Spleen (tissue), 11 donors: ENCODE measurements around the gene MRPS25. TPM values are rescaled to one million over a fixed set of nuclear protein-coding genes. Genes with fewer than 3 reads are reported as not detected.
A peak's percentile ranks its signal among the peaks of the same experiment; 100 is the strongest.

Experiments used
- DNase-seq: peaks from one replicate; pipeline ENCODE4 v3.0.0-alpha.2; 2020
- H3K27ac ChIP-seq, 8 donors: fragments of 200-600 bp; sonication (generic) in 7 of 8; 1 replicate in 4 of 8; 2 replicates in 4 of 8; pipeline versions ENCODE4 v1.5.0 to v1.8.0; 2016 to 2021; ENCODE audit warnings: inconsistent platforms in 4 of 8, mild to moderate bottlenecking in 4 of 8, moderate library complexity in 1 of 8
- H3K27me3 ChIP-seq, 7 donors: fragments of 200-600 bp; sonication (generic) in 6 of 7; replicated peaks in 1 of 7; 1 replicate in 4 of 7; 2 replicates in 3 of 7; pipeline versions ENCODE4 v1.5.0 to v1.8.0; 2016 to 2021; ENCODE audit warnings: inconsistent platforms in 3 of 7, mild to moderate bottlenecking in 1 of 7
- H3K36me3 ChIP-seq, 6 donors: fragments of 200-600 bp; sonication (generic) in 5 of 6; 1 replicate in 4 of 6; 2 replicates in 2 of 6; pipeline versions ENCODE4 v1.5.0 to v1.8.0; 2016 to 2021; ENCODE audit warnings: inconsistent platforms in 2 of 6
- H3K4me1 ChIP-seq, 6 donors: fragments of 200-600 bp; sonication (generic) in 5 of 6; 1 replicate in 3 of 6; 2 replicates in 3 of 6; pipeline versions ENCODE4 v1.5.0 to v1.8.0; 2016 to 2021; ENCODE audit warnings: inconsistent platforms in 3 of 6
- H3K4me3 ChIP-seq, 8 donors: fragments of 200-600 bp; sonication (generic) in 7 of 8; 1 replicate in 4 of 8; 2 replicates in 4 of 8; pipeline versions ENCODE4 v1.5.0 to v1.8.0; 2016 to 2021; ENCODE audit warnings: inconsistent platforms in 4 of 8, mild to moderate bottlenecking in 4 of 8, moderate library complexity in 2 of 8
- H3K9me3 ChIP-seq, 8 donors: fragments of 200-600 bp; sonication (generic) in 7 of 8; 1 replicate in 4 of 8; 2 replicates in 4 of 8; pipeline versions ENCODE4 v1.5.0 to v1.8.0; 2016 to 2021; ENCODE audit warnings: inconsistent platforms in 4 of 8
- CTCF ChIP-seq, 11 experiments: fragments of 200-600 bp in 7 of 11; fragments of 450-650 bp in 4 of 11; sonication (generic) in 4 of 11; IDR thresholded peaks in 8 of 11; conservative IDR thresholded peaks in 3 of 11; 1 replicate in 7 of 11; 2 replicates in 4 of 11; pipeline versions ENCODE4 v1.4.0 to v1.8.0; 2016 to 2021; ENCODE audit warnings: antibody characterized with exemption in 11 of 11, inconsistent platforms in 4 of 11, mild to moderate bottlenecking in 1 of 11
- POLR2A ChIP-seq, 3 donors: fragments of 450-650 bp; IDR thresholded peaks; one replicate each; pipeline ENCODE4 v1.5.1; 2017; ENCODE audit warnings: antibody characterized with exemption in 3 of 3, mild to moderate bottlenecking in 1 of 3
- POLR2AphosphoS5 ChIP-seq, 3 donors: sonication (generic); formaldehyde crosslinking; IDR thresholded peaks; one replicate each; pipeline ENCODE4 v1.5.1; 2017; ENCODE audit warnings: antibody characterized with exemption in 3 of 3
- WGBS, 5 donors: extraction: QIAGEN DNeasy Blood & Tissue Kit in 3 of 5; methylation state at CpG; one replicate each; pipeline versions ENCODE4 v1.1.5 to v1.1.7; 2013 to 2018; 5-methylcytosine and 5-hydroxymethylcytosine counted together
- intact Hi-C: fragments of 100-400 bp; cut with DNase I; formaldehyde crosslinking; loops from one replicate; pipeline ENCODE4 v1.15.0; 2023; ENCODE audit warnings: low total_unique reads
- polyA plus RNA-seq, 3 donors: library from polyadenylated mRNA; stranded (reverse); fragments of 200-250 nt; gene quantifications; one replicate each; pipeline ENCODE4 v1.2.1, GENCODE V29; 2013
- total RNA-seq, 7 donors: library from RNA; depleted of rRNA in 3 of 7; stranded (reverse); fragments of >200 nt in 3 of 7; fragmentation: NEBNext Ultra II Directional in 4 of 7; extraction: Animal tissue kit (Norgen Biotek cat#: 25700) in 4 of 7; gene quantifications; one replicate each; pipeline versions ENCODE4 v1.1.0 to v1.2.1, GENCODE V29; 2016 to 2021
- donor health status: healthy with polysubstance abuse.
- donor health status: DM: no; HTN: no; CAD: no; lungs with moderate emphysema.
- donor health status: DM: no; HTN: no; CAD: no.
- donor health status: Bipolar disorder and iron deficiency.
- donor health status: healthy.
- donor health status: DM: no; HTN: no; CAD: no.
- donor health status: DM: yes; HTN: yes; CAD: no.

The MRPS25 gene
- total and polyA plus RNA-seq, 10 donors, result 23.8 to 85.1 (median 56.8) TPM

- Histone ChIP-seq H3K4me1 (peaks cover 14 to 50% (median 27%) of the 10 kb centered on the region in 6 donors), H3K27me3 (no peaks in the 10 kb centered on the region), H3K27ac (peak overlapping the region in 1 of 8 donors; percentile 13), H3K36me3 (peaks cover 2 to 58% (median 44%) of the 10 kb centered on the region in 6 donors), H3K9me3 (no peaks in the 10 kb centered on the region), H3K4me3 (no peak overlapping the region)
- DNase-seq, result no peak
- 57 to 81% (median 60%) methylated on average over 3 of the region's 3 CpGs for WGBS, 5 donors
- intact Hi-C loops, result no loop called here
- TF ChIP-seq POLR2A (IDR thresholded peaks at IDR 0.05) (no peak), CTCF (IDR thresholded peaks at IDR 0.05 in 8 of 11, conservative IDR thresholded peaks at IDR 0.05 in 3 of 11) (no peak), POLR2AphosphoS5 (IDR thresholded peaks at IDR 0.05) (no peak)
Observed at GRCh38 chr3:15096046-15096445, 30.9 kb upstream of the MRPS25 start.

GRCh38 chr3:15094187-15094875 is 29.2 kb upstream of the MRPS25 start:
- intact Hi-C loops, result no loop called here

GRCh38 chr3:15092686-15093085 is 27.6 kb upstream of the MRPS25 start:
- Histone ChIP-seq H3K27me3 (no peaks in the 10 kb centered on the region), H3K9me3 (no peaks in the 10 kb centered on the region), H3K4me3 (no peak overlapping the region), H3K4me1 (peaks cover 8 to 32% (median 12%) of the 10 kb centered on the region in 6 donors), H3K27ac (no peak overlapping the region), H3K36me3 (peaks cover 2 to 92% (median 68%) of the 10 kb centered on the region in 6 donors)
- intact Hi-C loops, result no loop called here
- DNase-seq, result no peak
- TF ChIP-seq POLR2AphosphoS5 (IDR thresholded peaks at IDR 0.05) (no peak), POLR2A (IDR thresholded peaks at IDR 0.05) (no peak), CTCF (IDR thresholded peaks at IDR 0.05 in 8 of 11, conservative IDR thresholded peaks at IDR 0.05 in 3 of 11) (no peak)
- WGBS, 5 donors, result 86 to 100% (median 98%) methylated on average over 1 of the region's 1 CpG

More at GRCh38 chr3:15094187-15094875, 29.2 kb upstream of the MRPS25 start:
- no peak for DNase-seq
- Histone ChIP-seq H3K4me3 (no peak overlapping the region), H3K9me3 (no peaks in the 10 kb centered on the region), H3K27ac (no peak overlapping the region), H3K27me3 (no peaks in the 10 kb centered on the region), H3K4me1 (peaks cover 13 to 40% (median 20%) of the 10 kb centered on the region in 6 donors), H3K36me3 (peaks cover 2 to 76% (median 58%) of the 10 kb centered on the region in 6 donors)
- WGBS, 5 donors, result 55 to 90% (median 72%) methylated on average over 5 of the region's 5 CpGs
- TF ChIP-seq POLR2A (IDR thresholded peaks at IDR 0.05) (no peak), POLR2AphosphoS5 (IDR thresholded peaks at IDR 0.05) (no peak), CTCF (IDR thresholded peaks at IDR 0.05 in 8 of 11, conservative IDR thresholded peaks at IDR 0.05 in 3 of 11) (no peak)

GRCh38 chr3:15091575-15091974 is 26.5 kb upstream of the MRPS25 start:
- Histone ChIP-seq H3K27me3 (no peaks in the 10 kb centered on the region), H3K27ac (no peak overlapping the region), H3K4me3 (no peak overlapping the region), H3K9me3 (no peaks in the 10 kb centered on the region), H3K36me3 (peaks cover 2 to 100% (median 76%) of the 10 kb centered on the region in 6 donors), H3K4me1 (peaks cover 0 to 21% (median 4%) of the 10 kb centered on the region in 6 donors)
- no peak for TF ChIP-seq CTCF (IDR thresholded peaks at IDR 0.05 in 8 of 11, conservative IDR thresholded peaks at IDR 0.05 in 3 of 11)
- TF ChIP-seq POLR2A (IDR thresholded peaks at IDR 0.05), result no peak
- no peak for TF ChIP-seq POLR2AphosphoS5 (IDR thresholded peaks at IDR 0.05)
- no peak for DNase-seq
- 71 to 84% (median 79%) methylated on average over 5 of the region's 5 CpGs for WGBS, 5 donors
- intact Hi-C loops, result no loop called here
